CD4-positive, alpha-beta T cell treated with Interleukin-12 subunit alpha and Interleukin-12 subunit beta, for 1 hour (primary cell): ENCODE results near the gene MAGED2.
A peak's percentile ranks its signal among the peaks of the same experiment; 100 is the strongest.
"Not testable (repeated sequence)": the region's sequence is repeated elsewhere in the genome, so short reads cannot be mapped to it uniquely, and the experiment has no call there.

ENCODE experiments used
- DNase-seq: peaks from one replicate; pipeline ENCODE4 v3.0.0-alpha.2; 2020

Gene MAGED2

GRCh38 chrX:54820737-54821136 lies 13.2 kb downstream of the MAGED2 start:
- no peak for DNase-seq

- DNase-seq = no peak
Measured at GRCh38 chrX:54821310-54821709, 13.8 kb downstream of the MAGED2 start.

- no peak for DNase-seq
Measured at GRCh38 chrX:54824195-54824594, 16.6 kb downstream of the MAGED2 start.

GRCh38 chrX:54824722-54825121 lies 17.2 kb downstream of the MAGED2 start:
- no peak for DNase-seq

- peak; percentile 28 for DNase-seq
Measured at GRCh38 chrX:54825716-54826438, 18.3 kb downstream of the MAGED2 start.

GRCh38 chrX:54826598-54826997 lies 19.1 kb downstream of the MAGED2 start:
- no peak for DNase-seq

GRCh38 chrX:54838583-54838982 lies 31.0 kb downstream of the MAGED2 start:
- DNase-seq = no peak

GRCh38 chrX:54841184-54841874 lies 33.8 kb downstream of the MAGED2 start:
- not testable (repeated sequence) for DNase-seq

GRCh38 chrX:54842607-54843006 lies 35.1 kb downstream of the MAGED2 start:
- DNase-seq = no peak

- no peak for DNase-seq
Measured at GRCh38 chrX:54843050-54843449, 35.5 kb downstream of the MAGED2 start.

GRCh38 chrX:54847700-54848099 lies 40.2 kb downstream of the MAGED2 start:
- DNase-seq = not testable (repeated sequence)

- no peak for DNase-seq
Measured at GRCh38 chrX:54865208-54865607, 57.7 kb downstream of the MAGED2 start.
